Loucy (cell line): ENCODE data around the gene RAB22A.

Experiments
- H2AFZ ChIP-seq: fragments of 200-600 bp; sonication (generic); 2 replicates; pipeline ENCODE4 v1.6.0; 2016; ENCODE audit warnings: antibody characterized with exemption, mild to moderate bottlenecking, low read length, moderate library complexity
- H3F3A ChIP-seq: fragments of 200-600 bp; 2 replicates; pipeline ENCODE4 v1.6.0; 2016; ENCODE audit warnings: antibody characterized with exemption, low read depth, mild to moderate bottlenecking
- H3K27me3 ChIP-seq: fragments of 200-600 bp; sonication (generic); 2 replicates; pipeline ENCODE4 v1.6.1; 2014; ENCODE audit warnings: low read length, mild to moderate bottlenecking; ENCODE audit not compliant: insufficient read depth, poor library complexity, severe bottlenecking
- H3K36me3 ChIP-seq: fragments of 200-600 bp; sonication (generic); 2 replicates; pipeline ENCODE4 v1.6.1; 2016; ENCODE audit warnings: low read length; ENCODE audit not compliant: insufficient read depth
- H3K4me1 ChIP-seq: fragments of 200-600 bp; sonication (generic); 2 replicates; pipeline ENCODE4 v1.5.1; 2014; ENCODE audit warnings: low read length, mild to moderate bottlenecking; ENCODE audit not compliant: insufficient read depth, poor library complexity, severe bottlenecking
- H3K4me2 ChIP-seq: fragments of 200-600 bp; sonication (generic); 2 replicates; pipeline ENCODE4 v1.6.0; 2014; ENCODE audit warnings: antibody characterized with exemption, low read length, low read depth, mild to moderate bottlenecking; ENCODE audit not compliant: poor library complexity, severe bottlenecking
- H3K4me3 ChIP-seq: fragments of 200-600 bp; sonication (generic); 2 replicates; pipeline ENCODE4 v1.5.1; 2014; ENCODE audit warnings: low read length, mild to moderate bottlenecking, mixed read lengths; ENCODE audit not compliant: poor library complexity, severe bottlenecking
- H3K79me2 ChIP-seq: fragments of 200-600 bp; sonication (generic); 2 replicates; pipeline ENCODE4 v1.6.1; 2014; ENCODE audit warnings: low read length; ENCODE audit not compliant: insufficient read depth
- H3K9ac ChIP-seq: fragments of 200-600 bp; sonication (generic); 2 replicates; pipeline ENCODE4 v1.6.0; 2014; ENCODE audit warnings: mild to moderate bottlenecking, low read depth, low read length, moderate library complexity; ENCODE audit not compliant: poor library complexity, severe bottlenecking
- H3K9me2 ChIP-seq: fragments of 200-600 bp; sonication (generic); replicated peaks from 2 replicates; pipeline ENCODE4 v1.6.1; 2016; ENCODE audit warnings: low read depth, low read length, mixed read lengths
- H3K9me3 ChIP-seq: fragments of 200-600 bp; sonication (generic); 2 replicates; pipeline ENCODE4 v1.6.1; 2014; ENCODE audit warnings: mild to moderate bottlenecking, antibody characterized with exemption, low read length, low read depth; ENCODE audit not compliant: insufficient read depth
- H4K20me1 ChIP-seq: fragments of 200-600 bp; sonication (generic); 2 replicates; pipeline ENCODE4 v1.6.0; 2014; ENCODE audit warnings: antibody characterized with exemption, low read length, mild to moderate bottlenecking; ENCODE audit not compliant: insufficient read depth, poor library complexity, severe bottlenecking
- CTCF ChIP-seq: fragments of 200-600 bp; sonication (generic); conservative IDR thresholded peaks from 2 replicates; pipeline ENCODE4 v1.5.1; 2014; ENCODE audit warnings: mild to moderate bottlenecking, antibody characterized with exemption, low read length
- EZH2phosphoT487 ChIP-seq: fragments of 200-600 bp; IDR thresholded peaks from 2 replicates; pipeline ENCODE4 v1.6.1; 2018; ENCODE audit warnings: antibody characterized with exemption, mild to moderate bottlenecking, moderate library complexity, borderline replicate concordance

RAB22A gene

GRCh38 chr20:58329711-58330110 is 20.2 kb downstream of the RAB22A start:
- Histone ChIP-seq H3K79me2 (peaks cover 60% of the 10 kb centered on the region), H3K9me3 (no peaks in the 10 kb centered on the region), H3K4me2 (no peak overlapping the region), H3F3A (no peaks in the 10 kb centered on the region), H3K4me1 (peaks cover 5% of the 10 kb centered on the region), H3K9me2 (no peaks in the 10 kb centered on the region), H3K27me3 (no peaks in the 10 kb centered on the region), H3K36me3 (peaks cover 9% of the 10 kb centered on the region; the same call in 1 of the 2 replicates), H3K4me3 (no peak overlapping the region), H2AFZ (no peak overlapping the region), H3K9ac (no peak overlapping the region), H4K20me1 (peaks cover 17% of the 10 kb centered on the region)
- TF ChIP-seq CTCF (no peak), EZH2phosphoT487 (no peak)

- peaks cover 9% of the 10 kb centered on the region; the same call in 1 of the 2 replicates for H3K36me3 ChIP-seq
- peaks cover 17% of the 10 kb centered on the region for H4K20me1 ChIP-seq
- H3K27me3 ChIP-seq = no peaks in the 10 kb centered on the region
- no peak overlapping the region for H3K4me2 ChIP-seq
- TF ChIP-seq CTCF (no peak), EZH2phosphoT487 (no peak)
- H3K79me2 ChIP-seq = peaks cover 65% of the 10 kb centered on the region
- H3K4me3 ChIP-seq = no peak overlapping the region
- H3K9me3 ChIP-seq = no peaks in the 10 kb centered on the region
- H3K4me1 ChIP-seq = peaks cover 5% of the 10 kb centered on the region
- no peaks in the 10 kb centered on the region for H3F3A ChIP-seq
- H2AFZ ChIP-seq = no peak overlapping the region
- no peak overlapping the region for H3K9ac ChIP-seq
- no peaks in the 10 kb centered on the region for H3K9me2 ChIP-seq
These were observed 20.7 kb downstream of the RAB22A start for GRCh38 chr20:58330249-58330648.

GRCh38 chr20:58330687-58331086 is 21.2 kb downstream of the RAB22A start:
- Histone ChIP-seq H3K4me3 (no peak overlapping the region), H4K20me1 (peaks cover 17% of the 10 kb centered on the region), H3K36me3 (peaks cover 9% of the 10 kb centered on the region; the same call in 1 of the 2 replicates), H3K27me3 (no peaks in the 10 kb centered on the region), H3K4me2 (no peak overlapping the region), H3K9me3 (no peaks in the 10 kb centered on the region), H3K4me1 (peaks cover 5% of the 10 kb centered on the region), H3K79me2 (peaks cover 65% of the 10 kb centered on the region), H3K9me2 (no peaks in the 10 kb centered on the region), H2AFZ (no peak overlapping the region), H3F3A (no peaks in the 10 kb centered on the region), H3K9ac (no peak overlapping the region)
- TF ChIP-seq EZH2phosphoT487 (no peak), CTCF (no peak)
